IPS DF 4.7 (cell line): ENCODE data around the gene AQP3.
"Not testable (repeated sequence)": the region's sequence is repeated elsewhere in the genome, so short reads cannot be mapped to it uniquely, and the experiment has no call there.

ENCODE experiments used
- DNase-seq: peaks from one replicate; pipeline ENCODE4 v3.0.0-alpha.2; 2013; ENCODE audit warnings: low spot score; ENCODE audit errors: extremely low read depth

The AQP3 gene

DNA sequence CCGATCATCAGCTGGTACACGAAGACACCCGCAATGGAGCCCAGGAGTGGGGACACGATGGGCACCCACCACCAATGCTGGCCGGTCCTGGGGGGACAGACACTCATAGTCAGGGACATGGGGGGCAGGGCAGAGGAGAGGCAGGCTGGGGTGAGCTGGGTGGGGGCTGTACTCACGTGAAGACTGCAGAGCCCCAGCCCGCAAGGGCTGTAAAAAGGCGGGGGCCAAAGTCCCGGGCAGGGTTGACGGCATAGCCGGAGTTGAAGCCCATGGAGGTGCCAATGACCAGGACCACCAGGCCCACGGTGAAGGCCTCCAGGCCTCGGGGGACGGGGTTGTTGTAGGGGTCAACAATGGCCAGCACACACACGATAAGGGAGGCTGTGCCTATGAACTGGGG is 5.3 kb downstream of the AQP3 start:
- no peak for DNase-seq

DNA sequence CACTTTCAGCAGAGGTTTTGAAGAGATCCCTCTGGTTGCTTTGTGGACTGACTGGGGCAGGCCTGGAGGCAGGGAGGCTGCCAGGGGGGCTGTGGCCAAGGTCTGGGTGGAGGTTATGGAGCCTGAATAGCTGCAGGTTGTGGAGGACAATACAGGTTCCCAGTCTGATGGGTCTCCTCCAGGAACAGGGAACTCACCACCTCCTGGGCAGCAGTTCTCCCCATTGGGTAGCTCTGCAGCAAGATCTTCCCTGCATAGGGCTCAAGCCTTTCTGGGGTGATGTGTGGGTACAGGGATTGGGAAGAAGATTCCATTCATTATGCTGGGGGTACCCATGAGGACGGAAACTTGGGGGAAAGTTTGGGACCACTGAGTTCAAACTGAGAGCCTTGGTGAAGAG is 6.8 kb downstream of the AQP3 start:
- DNase-seq, result no peak

DNA sequence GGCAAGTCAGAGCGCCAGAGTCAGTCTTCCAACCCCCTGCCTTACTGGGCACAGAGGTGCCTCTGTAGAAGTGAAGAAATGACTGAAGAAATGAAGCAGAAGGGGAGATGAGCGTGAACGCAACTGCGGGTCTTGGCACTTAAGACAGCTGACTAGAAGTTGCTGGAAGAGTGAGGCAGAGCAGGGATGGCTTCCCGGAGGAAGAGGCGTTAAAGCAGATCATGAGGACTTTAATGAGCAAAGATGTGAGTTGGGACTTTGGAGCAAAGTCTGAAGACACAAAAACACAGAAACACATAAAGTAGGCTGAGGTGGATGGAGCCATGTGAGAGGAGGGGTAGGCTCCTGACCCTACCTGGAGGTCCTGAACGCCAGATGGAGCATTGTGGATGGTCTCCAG is 7.2 kb downstream of the AQP3 start:
- DNase-seq, result no peak

DNA sequence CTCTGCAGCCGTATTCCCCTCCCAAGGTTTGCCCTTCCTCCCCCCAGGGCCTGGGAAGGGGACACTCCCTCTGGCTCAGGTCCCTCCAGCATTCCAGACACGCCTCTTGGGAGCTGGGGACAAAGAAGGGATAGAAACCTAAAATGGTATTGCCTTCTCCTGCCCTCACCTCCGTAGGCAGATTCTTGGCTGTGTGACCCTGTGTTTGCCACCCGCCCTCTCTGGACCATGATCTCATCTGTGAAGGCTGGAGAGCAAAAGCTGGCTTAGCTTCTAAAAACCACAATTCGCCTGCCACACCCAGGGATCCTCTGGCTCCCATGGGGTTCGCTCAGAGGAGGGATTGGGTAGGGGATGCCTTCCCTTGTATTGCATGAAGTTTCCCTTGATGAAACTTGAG is 7.7 kb downstream of the AQP3 start:
- DNase-seq, result no peak

DNA sequence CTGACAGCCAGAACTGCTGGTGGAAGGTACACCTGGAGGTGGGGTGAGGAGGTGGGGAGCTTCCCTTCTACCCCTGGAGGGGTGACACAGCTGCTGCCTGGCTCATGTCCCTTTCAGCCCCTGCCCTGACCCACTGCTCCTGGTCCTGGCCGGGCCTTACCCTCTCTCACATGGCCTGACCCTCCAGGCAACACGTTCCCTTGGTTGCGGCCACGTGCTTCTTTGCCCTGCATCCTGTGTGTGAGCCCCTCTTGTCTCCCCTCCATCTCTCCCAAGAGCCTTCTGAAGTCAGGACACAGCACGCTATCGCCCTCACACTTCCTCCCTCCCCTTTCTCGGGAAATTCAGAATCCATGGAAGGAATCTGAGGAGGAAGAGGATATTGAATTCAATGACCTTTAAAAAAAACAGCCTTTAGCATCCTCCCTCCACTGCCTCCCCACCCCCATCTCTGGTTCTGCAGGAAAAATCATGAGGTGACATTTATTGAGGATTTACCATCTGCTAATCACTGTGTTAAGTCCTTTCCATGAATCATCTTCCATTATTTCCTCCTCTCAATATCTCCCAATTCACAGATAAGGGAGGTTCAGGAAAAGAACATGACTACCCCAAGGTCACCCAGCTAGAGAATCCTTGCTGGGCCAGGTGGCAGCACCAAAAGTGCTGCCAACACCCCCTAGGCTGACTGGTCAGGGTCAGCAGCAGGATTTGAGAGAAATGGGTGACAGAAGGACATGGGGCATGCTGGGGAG is 8.3 kb downstream of the AQP3 start:
- DNase-seq, result no peak

DNA sequence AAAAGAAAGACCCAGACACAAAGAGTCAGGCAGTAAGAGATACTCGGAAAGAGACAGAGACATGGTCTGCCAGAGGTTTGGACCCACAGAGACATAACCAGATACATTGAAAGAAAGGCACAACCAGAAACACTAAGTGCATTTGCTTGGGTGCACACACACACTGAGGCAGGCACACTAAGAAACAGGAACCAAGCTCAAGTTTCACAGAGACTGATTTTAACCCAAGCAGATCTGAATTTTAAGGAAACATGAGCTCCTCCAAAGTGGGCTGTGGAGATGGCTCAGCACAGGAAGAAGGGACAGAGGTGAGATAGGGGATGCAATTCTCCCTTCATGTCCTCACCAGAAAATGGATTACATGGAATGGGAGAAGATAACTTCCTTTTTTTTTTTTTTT is 9.5 kb downstream of the AQP3 start:
- no peak for DNase-seq

DNA sequence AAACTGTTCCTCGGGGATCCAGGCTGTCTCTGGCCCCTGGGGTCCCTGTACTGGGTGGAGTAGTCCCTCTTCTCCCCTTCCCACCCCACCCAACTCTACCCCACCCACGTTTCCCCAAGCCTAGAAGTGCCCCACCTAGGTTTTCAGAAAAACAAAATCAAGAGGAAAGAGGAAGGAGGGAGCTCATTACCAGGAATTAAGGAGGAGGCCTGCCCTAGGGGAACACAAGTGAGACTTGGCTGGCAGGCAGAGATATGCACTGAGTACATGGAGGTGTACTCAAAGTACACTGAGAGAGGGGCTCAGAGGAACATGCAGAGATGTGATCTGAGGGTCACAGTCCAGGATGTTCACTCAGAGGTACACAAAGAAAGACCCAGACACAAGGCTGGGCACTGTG is 10.2 kb downstream of the AQP3 start:
- DNase-seq, result no peak

DNA sequence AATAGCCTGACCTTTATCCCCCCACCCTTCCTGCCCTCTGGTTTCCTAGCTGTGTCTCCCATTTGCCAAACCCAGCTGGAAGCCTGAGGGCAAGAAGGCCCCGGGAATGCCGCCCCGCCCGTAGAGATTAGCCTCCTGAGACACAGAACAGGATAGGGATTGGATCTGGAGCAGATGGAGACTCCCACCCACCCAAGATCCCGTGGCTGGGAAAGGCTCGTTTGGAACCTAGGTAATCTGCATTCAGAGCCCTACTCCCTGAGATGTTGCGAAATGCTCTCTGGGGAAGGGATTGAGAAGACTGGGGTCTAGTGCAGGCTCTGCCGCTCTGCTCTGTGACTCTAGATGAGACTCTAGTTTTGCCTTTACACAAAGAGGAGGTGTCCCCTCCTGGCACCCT is 10.9 kb downstream of the AQP3 start:
- DNase-seq, result no peak

DNA sequence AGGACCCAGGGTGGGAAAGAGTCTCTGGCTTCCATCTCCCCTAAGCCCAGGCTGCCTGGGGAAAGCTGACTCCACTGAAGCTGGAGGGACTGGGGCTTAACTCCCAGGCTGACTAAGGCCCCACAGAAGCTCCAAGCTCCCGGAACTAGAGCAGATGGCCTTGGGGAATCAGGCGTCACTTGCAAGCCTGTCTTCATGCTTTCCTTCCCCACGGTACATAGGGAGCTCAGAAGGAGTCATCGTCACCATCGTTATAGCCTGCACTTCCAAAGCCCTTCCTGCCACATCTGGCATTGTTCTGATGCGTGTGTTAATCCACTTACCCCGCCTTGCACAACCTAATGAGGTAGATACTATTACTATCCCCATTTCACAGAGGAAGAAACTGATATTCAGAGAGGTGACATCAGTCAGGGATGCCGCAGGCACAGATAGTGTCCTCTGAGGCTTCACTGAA is 11.5 kb downstream of the AQP3 start:
- DNase-seq, result no peak

DNA sequence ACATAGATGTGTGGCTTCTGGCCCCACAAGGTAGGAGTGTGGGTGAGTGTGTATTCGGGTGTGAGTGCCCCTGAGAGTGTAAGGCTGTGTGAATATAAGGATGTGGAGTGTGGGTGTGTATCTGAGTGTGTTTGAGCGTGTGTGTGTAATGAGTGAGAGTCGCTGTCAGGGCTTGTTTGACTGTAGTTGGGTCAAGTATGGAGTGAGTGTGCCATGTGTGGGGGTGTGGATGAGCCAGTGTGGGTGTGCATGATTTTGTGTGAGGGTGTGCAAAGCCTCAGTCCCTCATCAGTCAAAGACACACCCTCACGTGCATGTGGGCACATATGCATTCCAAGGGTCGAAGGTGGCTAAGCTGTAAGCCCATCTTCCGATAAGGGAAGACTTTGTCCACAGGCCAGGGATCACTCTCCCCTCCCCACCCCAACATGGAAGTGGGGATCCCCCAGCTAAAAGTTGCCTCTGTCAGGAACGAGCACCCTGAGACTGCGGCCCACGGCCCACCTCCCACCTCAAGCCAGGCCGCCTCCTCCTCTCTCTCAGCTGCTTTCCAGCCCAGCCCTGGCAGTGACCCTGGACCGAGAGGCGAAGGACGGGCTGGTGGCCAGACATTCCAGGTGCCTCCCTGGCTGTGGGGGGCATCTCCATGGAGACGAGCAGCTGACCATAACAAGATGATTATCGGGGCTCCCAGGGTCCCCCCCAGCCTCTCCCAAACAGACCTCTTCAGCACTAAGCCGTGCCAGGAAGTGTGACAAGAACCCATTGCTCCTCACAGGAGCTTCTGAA is 12.9 kb downstream of the AQP3 start:
- no peak for DNase-seq

DNA sequence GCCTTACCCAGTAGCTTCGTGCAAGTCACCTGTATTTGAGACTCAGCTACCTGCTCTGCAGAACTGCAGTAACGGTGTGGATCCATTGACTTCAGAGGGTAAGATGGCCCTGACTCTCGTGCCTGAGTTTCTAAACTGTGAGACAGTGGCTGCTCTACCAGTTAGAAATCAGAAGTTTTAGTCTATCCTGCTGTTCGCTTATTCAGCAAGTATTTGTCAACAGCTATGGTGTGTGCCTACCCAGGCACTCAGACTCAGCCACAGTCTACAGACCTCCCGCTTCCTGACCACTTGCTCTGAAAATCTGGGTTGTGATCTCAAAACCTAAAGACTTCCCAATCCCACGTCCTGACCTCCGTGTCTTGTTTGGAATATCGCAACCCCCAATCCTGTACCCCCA is 13.5 kb downstream of the AQP3 start:
- no peak for DNase-seq

DNA sequence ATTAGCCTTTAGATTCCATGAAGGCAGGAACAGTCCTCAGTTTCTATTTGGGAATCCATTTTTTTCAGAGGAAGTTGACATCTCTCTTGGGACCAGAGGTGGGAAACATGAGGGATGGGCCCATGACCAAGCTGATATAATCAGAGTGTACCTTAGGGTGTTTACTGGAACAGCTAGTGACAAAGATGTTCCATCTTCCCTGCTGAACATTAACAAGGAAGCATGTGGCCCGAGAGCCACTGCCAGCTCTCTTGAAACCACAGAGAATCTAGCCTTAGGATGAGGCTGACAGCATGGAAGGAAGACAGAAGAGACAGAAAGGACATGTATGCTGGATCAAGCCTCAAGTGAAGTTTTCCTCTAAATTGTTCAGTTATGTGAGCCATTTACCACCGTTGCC is 16.0 kb downstream of the AQP3 start:
- DNase-seq, result no peak

DNA sequence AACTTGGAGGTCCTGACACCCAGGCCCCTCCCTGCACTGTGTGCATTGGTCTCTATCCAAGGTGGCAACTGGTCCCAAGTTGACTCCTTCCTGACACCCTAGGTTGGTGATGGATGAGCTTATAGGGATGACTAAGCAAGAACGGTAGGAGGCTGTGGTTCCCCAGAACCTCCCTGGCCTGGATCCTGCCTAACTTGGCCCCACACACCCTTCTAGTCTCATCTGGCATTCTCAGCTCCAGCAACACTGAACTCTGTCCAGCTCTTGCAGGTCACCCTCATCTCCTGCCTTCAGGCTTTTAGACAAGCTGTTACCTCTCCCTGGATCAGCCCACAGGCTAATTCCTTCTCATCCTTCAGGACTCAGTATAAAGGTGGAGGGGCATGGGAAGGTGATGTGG is 16.5 kb downstream of the AQP3 start:
- DNase-seq, result no peak

DNA sequence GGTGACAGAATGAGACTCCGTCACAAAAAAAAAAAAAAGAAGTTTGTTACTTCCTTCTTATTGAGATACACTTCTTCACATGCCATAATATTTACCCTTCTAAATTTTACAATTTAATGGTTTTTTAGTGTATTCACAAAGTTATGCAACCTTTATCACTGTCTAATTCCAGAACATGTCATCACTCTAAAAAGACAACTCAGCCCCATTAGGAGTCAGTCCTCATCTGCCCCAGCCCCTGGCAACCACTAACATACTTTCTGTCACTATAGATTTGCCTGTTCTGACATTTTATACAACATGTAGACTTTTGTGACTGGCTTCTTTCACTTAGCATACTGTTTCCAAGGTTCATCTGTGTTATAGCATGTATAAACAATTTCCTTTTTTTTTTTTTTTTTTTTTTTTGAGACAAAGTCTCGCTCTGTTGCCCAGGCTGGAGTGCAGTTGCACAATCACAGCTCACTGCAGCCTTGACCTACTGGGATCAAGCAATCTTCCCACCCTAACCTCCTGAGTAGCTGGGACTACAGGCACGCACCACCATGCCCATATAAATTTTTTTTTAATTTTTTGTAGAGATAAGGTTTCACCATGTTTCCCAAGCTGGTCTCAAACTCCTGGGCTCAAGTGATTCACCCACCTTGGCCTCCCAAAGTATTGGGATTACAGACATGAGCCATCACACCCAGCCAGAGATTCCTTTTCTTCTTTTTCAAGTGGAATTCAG is 18.0 kb downstream of the AQP3 start:
- DNase-seq, result no peak

DNA sequence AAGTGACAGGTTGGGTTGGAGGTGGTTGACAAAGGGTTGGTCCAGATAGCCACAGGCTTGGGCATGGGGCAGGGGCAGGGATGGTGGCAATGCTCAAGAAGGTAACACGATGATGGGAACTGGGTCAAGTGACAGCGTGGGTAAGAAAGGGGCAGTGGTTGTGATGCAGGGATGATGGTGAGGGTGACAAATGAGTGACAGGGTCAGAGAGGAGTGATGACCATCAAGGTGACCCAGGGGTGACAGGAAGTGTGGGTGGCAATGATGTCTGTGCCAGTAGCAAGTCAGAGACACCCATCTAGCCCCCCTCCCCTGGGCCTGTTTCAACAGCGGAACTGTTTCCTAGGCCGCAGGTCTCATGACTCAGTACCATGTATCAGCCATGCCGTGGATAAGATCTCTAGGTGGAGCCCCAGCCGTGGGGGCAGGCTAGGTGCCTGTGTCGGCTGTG is 20.5 kb downstream of the AQP3 start:
- no peak for DNase-seq

DNA sequence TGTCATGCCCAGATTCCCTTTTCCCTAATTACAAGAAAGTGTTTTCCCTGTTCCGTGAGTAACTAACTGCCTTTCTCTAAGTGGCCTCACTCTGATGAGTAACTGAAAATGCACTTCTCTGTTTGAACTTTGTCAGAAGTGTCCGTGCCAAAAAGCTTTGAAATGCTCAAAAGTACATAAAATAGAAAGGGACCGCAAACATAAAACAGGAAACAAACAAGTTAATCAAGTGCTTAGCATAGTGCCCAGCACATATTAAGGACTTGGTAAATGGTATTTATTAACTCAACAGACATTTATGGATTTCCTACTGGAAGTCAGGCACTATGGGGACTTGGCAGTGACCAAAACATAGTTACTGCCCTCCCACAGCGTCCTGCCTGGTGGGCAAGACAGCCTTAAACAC is 22.3 kb downstream of the AQP3 start:
- DNase-seq, result no peak

DNA sequence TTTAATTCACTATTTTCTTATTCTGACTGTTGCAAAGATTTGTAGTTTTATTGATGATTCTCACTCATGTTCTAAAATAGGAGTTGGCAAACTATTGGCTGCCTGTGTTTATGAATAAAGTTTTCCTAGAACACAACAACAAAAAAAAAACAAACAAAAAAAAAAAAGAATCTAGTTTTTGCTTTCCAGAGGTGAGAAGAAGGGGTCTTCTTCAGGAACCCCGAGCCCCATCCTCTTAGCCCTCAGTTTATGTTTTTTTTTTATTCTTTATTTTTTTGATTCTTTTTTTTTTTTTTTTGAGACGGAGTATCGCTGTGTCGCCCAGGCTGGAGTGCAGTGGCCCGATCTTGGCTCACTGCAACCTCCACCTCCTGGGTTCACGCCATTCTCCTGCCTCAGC is 22.9 kb downstream of the AQP3 start:
- DNase-seq, result not testable (repeated sequence)

DNA sequence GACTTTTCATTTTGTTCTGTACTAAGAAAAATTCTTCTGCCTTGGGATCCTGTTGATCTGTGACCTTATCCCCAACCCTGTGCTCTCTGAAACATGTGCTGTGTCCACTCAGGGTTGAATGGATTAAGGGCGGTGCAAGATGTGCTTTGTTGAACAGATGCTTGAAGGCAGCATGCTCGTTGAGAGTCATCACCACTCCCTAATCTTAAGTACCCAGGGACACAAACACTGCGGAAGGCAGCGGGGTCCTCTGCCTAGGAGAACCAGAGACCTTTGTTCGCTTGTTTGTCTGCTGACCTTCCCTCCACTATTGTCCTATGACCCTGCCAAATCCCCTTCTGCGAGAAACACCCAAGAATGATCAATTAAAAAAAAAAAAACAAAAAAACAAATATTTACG is 23.4 kb downstream of the AQP3 start:
- not testable (repeated sequence) for DNase-seq

DNA sequence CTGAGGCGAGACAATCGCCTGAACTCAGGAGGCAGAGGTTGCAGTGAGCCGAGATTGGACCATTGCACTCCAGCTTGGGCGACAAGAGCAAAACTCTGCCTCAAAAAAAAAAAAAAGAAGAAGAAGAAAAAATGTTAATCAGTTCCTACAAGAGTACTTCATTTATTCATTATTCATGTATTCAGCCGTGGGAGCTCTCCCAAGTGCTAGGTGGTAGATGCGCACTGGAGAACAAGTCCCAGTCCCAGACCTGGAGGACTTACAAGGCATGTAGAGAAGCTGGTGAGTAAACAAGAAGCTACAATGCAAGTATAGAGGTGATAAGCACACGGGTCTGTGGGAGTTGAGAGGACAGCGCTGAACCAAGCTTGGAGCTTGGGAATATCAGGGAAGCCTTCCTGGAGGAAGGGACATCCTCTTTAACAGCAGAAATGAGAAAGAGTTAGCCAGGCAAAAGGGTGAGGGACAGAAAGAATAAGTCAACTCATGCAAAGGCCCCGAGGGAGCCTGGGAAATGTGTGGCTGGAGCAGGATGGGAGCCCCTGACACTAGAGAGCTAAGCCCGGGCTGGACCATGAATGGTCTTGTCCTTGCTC is 27.6 kb downstream of the AQP3 start:
- DNase-seq, result no peak

DNA sequence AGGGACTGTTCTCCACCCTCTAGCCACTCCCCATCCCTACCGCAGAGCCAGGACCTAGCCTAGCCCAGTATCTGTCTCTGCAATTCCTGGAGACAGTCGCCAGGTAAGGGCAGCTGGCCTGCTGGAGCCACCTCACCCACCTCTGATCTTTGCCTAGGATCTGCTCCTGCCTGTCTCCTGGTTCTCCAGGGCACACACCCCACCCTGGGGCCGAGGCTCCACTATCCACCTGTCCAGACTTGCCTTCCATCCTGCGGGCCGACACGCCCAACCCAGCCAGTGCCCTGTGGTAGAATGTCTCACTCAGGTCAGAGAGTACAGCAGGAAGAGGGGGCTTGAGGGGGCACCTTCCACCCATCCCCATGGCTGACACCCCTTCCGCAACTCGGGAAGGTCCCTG is 29.3 kb downstream of the AQP3 start:
- DNase-seq, result no peak

DNA sequence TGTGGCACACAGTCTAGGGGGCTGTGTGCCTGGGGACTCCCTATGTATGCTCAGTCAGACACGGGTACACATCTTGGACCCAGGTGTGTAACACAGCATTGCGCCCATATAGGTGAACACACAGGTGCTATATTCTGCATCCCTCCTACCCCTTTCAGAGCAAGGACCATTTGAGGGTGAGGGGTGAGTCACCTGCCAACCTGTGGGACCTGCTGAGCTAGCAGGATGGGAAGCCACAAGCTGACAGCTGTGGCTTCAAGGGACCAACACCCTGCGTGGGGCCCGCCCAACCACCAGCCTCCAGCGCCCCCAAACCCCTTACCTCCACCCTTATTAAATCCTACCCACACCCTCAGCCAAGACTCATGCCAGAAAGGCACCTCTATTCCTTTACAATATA is 30.4 kb downstream of the AQP3 start:
- DNase-seq, result no peak

DNA sequence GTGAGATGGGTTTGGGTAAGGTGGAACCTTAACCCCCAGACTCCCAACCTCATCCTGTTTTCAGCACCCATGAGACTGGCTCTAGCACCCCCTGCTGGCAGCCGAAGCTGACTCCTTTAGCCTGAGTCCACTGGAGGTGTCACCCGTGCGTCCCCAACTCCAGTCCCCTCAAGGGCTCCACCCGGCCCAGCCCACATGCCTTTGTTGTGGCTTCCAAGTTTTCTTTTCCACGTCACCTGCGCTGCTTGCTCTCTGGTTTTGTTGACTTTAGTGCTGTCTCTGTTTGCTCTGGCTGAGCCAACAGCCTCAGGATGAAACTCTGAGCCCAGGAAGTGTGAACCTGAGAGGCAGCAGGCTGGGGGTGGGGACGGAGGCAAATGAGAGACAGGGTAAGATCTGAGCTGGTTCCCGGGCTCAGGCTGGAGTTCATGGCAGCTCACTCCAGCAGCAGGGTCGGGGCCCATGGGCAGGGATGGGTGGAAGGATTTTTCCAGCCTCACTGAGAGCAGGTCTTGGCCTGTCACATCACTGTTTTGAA is 31.8 kb downstream of the AQP3 start:
- DNase-seq, result peak; percentile 49
